ENCODE results near the gene TCEANC. TPM values are rescaled to one million over a fixed set of nuclear protein-coding genes. Genes with fewer than 3 reads are reported as not detected.

Gene TCEANC
- polyA plus RNA-seq, 1 donor from 2014 or later = 5.0 TPM

GRCh38 chrX:13685126-13685763 is 32.3 kb downstream of the TCEANC start:
- Histone ChIP-seq H3K9me3 (ENCODE audit: low read length) (no peaks in the 10 kb centered on the region), H3K4me3 (ENCODE audit: low read length) (no peak overlapping the region), H3K79me2 (replicated peaks; ENCODE audit: insufficient read depth, low read length) (peaks cover 15% of the 10 kb centered on the region), H3K36me3 (ENCODE audit: insufficient read depth, low read length) (no peaks in the 10 kb centered on the region), H4K20me1 (ENCODE audit: insufficient read depth) (no peaks in the 10 kb centered on the region), H2AFZ (ENCODE audit: low read depth, low read length) (no peak overlapping the region), H3K27ac (ENCODE audit: low read length) (no peak overlapping the region), H3K9me2 (ENCODE audit: insufficient read depth, low read length) (no peaks in the 10 kb centered on the region), H3K4me2 (ENCODE audit: low read length) (no peak overlapping the region), H3K9ac (ENCODE audit: low read length) (no peak overlapping the region), H3K27me3 (ENCODE audit: insufficient read depth, low read depth, low read length) (no peaks in the 10 kb centered on the region), H3F3A (ENCODE audit: insufficient read depth, low read length, poor library complexity, severe bottlenecking) (no peaks in the 10 kb centered on the region)
- TF ChIP-seq REST (IDR thresholded peaks at IDR 0.05; ENCODE audit: borderline replicate concordance) (no peak), EZH2 (IDR thresholded peaks at IDR 0.05; ENCODE audit: borderline replicate concordance, insufficient read depth, low read length, poor library complexity, severe bottlenecking) (no peak), TAF1 (IDR thresholded peaks at IDR 0.05; ENCODE audit: low read depth) (no peak), POLR2AphosphoS5 (IDR thresholded peaks at IDR 0.05) (no peak), EP300 (conservative IDR thresholded peaks at IDR 0.05; ENCODE audit: poor library complexity, severe bottlenecking) (no peak), MXI1 (conservative IDR thresholded peaks at IDR 0.05; ENCODE audit: poor library complexity, severe bottlenecking) (no peak), RAD21 (conservative IDR thresholded peaks at IDR 0.05) (no peak), CTCF (IDR thresholded peaks at IDR 0.05; ENCODE audit: poor library complexity, severe bottlenecking) (no peak), SMC3 (conservative IDR thresholded peaks at IDR 0.05; ENCODE audit: poor library complexity) (no peak)

GRCh38 chrX:13687203-13687602 is 34.3 kb downstream of the TCEANC start:
- H3K9ac ChIP-seq (ENCODE audit: low read length) = no peak overlapping the region
- no peak overlapping the region for H3K27ac ChIP-seq (ENCODE audit: low read length)
- H3K4me2 ChIP-seq (ENCODE audit: low read length) = no peak overlapping the region
- no peak overlapping the region for H2AFZ ChIP-seq (ENCODE audit: low read depth, low read length)
- H3F3A ChIP-seq (ENCODE audit: insufficient read depth, low read length, poor library complexity, severe bottlenecking) = no peaks in the 10 kb centered on the region
- peaks cover 24% of the 10 kb centered on the region for H3K79me2 ChIP-seq (replicated peaks; ENCODE audit: insufficient read depth, low read length)
- no peaks in the 10 kb centered on the region for H4K20me1 ChIP-seq (ENCODE audit: insufficient read depth)
- TF ChIP-seq POLR2AphosphoS5 (IDR thresholded peaks at IDR 0.05) (no peak), SMC3 (conservative IDR thresholded peaks at IDR 0.05; ENCODE audit: poor library complexity) (no peak), EZH2 (IDR thresholded peaks at IDR 0.05; ENCODE audit: borderline replicate concordance, insufficient read depth, low read length, poor library complexity, severe bottlenecking) (no peak), MXI1 (conservative IDR thresholded peaks at IDR 0.05; ENCODE audit: poor library complexity, severe bottlenecking) (no peak), TAF1 (IDR thresholded peaks at IDR 0.05; ENCODE audit: low read depth) (no peak), RAD21 (conservative IDR thresholded peaks at IDR 0.05) (no peak), EP300 (conservative IDR thresholded peaks at IDR 0.05; ENCODE audit: poor library complexity, severe bottlenecking) (no peak), CTCF (IDR thresholded peaks at IDR 0.05; ENCODE audit: poor library complexity, severe bottlenecking) (no peak), REST (IDR thresholded peaks at IDR 0.05; ENCODE audit: borderline replicate concordance) (no peak)
- no peak overlapping the region for H3K4me3 ChIP-seq (ENCODE audit: low read length)
- H3K27me3 ChIP-seq (ENCODE audit: insufficient read depth, low read depth, low read length) = no peaks in the 10 kb centered on the region
- no peaks in the 10 kb centered on the region for H3K9me3 ChIP-seq (ENCODE audit: low read length)
- H3K36me3 ChIP-seq (ENCODE audit: insufficient read depth, low read length) = no peaks in the 10 kb centered on the region
- H3K9me2 ChIP-seq (ENCODE audit: insufficient read depth, low read length) = no peaks in the 10 kb centered on the region
